ENCODE results near the gene PHF12. TPM values are rescaled to one million over a fixed set of nuclear protein-coding genes. Genes with fewer than 3 reads are reported as not detected.

PHF12 gene
- total and polyA plus RNA-seq, 2 of the 8 experiments (the other 6 are each of a cell fraction or from before 2014, with no cell fraction given): 38.8 to 65.7 TPM

DNA sequence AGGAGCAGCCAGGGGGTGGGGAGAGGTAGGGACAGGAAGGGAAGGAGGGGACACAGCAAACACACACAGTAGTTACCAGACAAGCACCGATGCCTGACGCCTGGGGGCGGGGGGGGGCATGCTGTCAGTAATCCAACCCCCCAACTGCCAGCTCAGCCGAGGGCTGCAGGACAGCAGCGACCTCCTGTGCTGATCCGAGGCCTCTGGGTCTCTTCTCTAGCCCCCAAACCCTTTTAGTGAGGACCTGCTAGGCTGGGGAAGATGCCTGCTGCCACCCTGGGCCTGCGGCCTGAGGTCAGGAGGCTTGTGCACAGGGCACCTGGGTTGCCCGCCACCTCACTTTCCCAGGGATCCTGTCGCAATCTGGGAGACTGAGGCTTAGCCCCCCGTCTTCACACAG, 65.4 kb downstream of the PHF12 start (continued):
- no peak for TF ChIP-seq BCL11A (IDR thresholded peaks at IDR 0.05; ENCODE audit: low read depth in 2 of 2, low read length in 2 of 2)
- no peak for TF ChIP-seq BACH1 (IDR thresholded peaks at IDR 0.05; ENCODE audit: low read length)
